Measurements from ENCODE around the gene RHBDD1. TPM values are rescaled to one million over a fixed set of nuclear protein-coding genes. Genes with fewer than 3 reads are reported as not detected.

The RHBDD1 gene
- total and polyA plus RNA-seq, 2 donors (not counting 3 experiments of a cell fraction or from before 2014, with no cell fraction given) = 6.8 to 19.4 TPM

GRCh38 chr2:226849349-226849748 is 13.5 kb downstream of the RHBDD1 start:
- Histone ChIP-seq H3K9me3 (replicated peaks; ENCODE audit: control insufficient read depth, insufficient read depth, low read length) (no peaks in the 10 kb centered on the region), H3K4me1 (ENCODE audit: control insufficient read depth, extremely low read depth, insufficient read depth, low read length) (no peaks in the 10 kb centered on the region), H3K9me1 (replicated peaks; ENCODE audit: control insufficient read depth, extremely low read depth, insufficient read depth, low read length) (no peaks in the 10 kb centered on the region), H3K27ac (ENCODE audit: insufficient read depth, low read depth, low read length) (no peak overlapping the region), H4K20me1 (replicated peaks; ENCODE audit: control insufficient read depth, extremely low read depth, insufficient read depth, low read length) (no peaks in the 10 kb centered on the region), H2AFZ (ENCODE audit: low read depth, low read length) (no peak overlapping the region), H3K79me2 (ENCODE audit: control insufficient read depth, insufficient read depth, low read length) (no peaks in the 10 kb centered on the region), H3K9ac (replicated peaks; ENCODE audit: extremely low read depth, insufficient read depth, low read length) (no peak overlapping the region), H3K36me3 (ENCODE audit: control insufficient read depth in 2 of 2, extremely low read depth in 1 of 2, insufficient read depth in 2 of 2, low read length in 2 of 2) (no peaks in the 10 kb centered on the region), H3K4me3 (replicated peaks in 1 of 3; ENCODE audit: insufficient read depth in 1 of 3, low read depth in 1 of 3, low read length in 3 of 3) (no peak overlapping the region), H3K4me2 (ENCODE audit: insufficient read depth, low read length) (no peak overlapping the region), H3K27me3 (ENCODE audit: control insufficient read depth in 2 of 2, insufficient read depth in 2 of 2, low read length in 2 of 2) (no peaks in the 10 kb centered on the region)
- TF ChIP-seq CTCF (IDR thresholded peaks at IDR 0.05; ENCODE audit: extremely low read depth in 1 of 2, insufficient read depth in 1 of 2, low read depth in 1 of 2, low read length in 2 of 2) (no peak), MAX (IDR thresholded peaks at IDR 0.05; ENCODE audit: insufficient read depth, insufficient read length) (no peak), EZH2 (IDR thresholded peaks at IDR 0.05; ENCODE audit: borderline replicate concordance, low read depth, low read length, severe bottlenecking) (no peak), POLR2AphosphoS5 (IDR thresholded peaks at IDR 0.05; ENCODE audit: insufficient read depth, low read depth, low read length) (no peak), POLR2A (IDR thresholded peaks at IDR 0.05; ENCODE audit: low read depth, low read length) (no peak), FOS (IDR thresholded peaks at IDR 0.05; ENCODE audit: borderline replicate concordance, insufficient read depth, low read length) (no peak)
- POLR2A ChIA-PET = no interaction called here
- dilution Hi-C loops (cut with MboI; ENCODE audit: extremely low pct_ligation_motif_present, low sequenced_read_pairs) = no loop called here
- DNase-seq (ENCODE audit: low read depth, low spot score) (no peak), FAIRE-seq (no peak)
- intact Hi-C loops (cut with micrococcal nuclease) = no loop called here
- no TSS peak for BruUV-seq (replicated peaks)
- CTCF ChIA-PET = interaction anchor here (0.8 kb wide), 1 partner anchor 10 kb away, joined by 3 read pairs; no protein-coding TSS in a partner anchor

GRCh38 chr2:226850024-226850423 is 14.2 kb downstream of the RHBDD1 start:
- H3K9me3 ChIP-seq (replicated peaks; ENCODE audit: control insufficient read depth, insufficient read depth, low read length) = no peaks in the 10 kb centered on the region
- ChIA-PET POLR2A (no interaction called here), CTCF (no interaction called here)
- FAIRE-seq (no peak), DNase-seq (ENCODE audit: low read depth, low spot score) (no peak)
- no peak overlapping the region for H3K4me2 ChIP-seq (ENCODE audit: insufficient read depth, low read length)
- no peaks in the 10 kb centered on the region for H3K9me1 ChIP-seq (replicated peaks; ENCODE audit: control insufficient read depth, extremely low read depth, insufficient read depth, low read length)
- no peak overlapping the region for H3K27ac ChIP-seq (ENCODE audit: insufficient read depth, low read depth, low read length)
- no peak overlapping the region for H3K4me3 ChIP-seq (replicated peaks in 1 of 3; ENCODE audit: insufficient read depth in 1 of 3, low read depth in 1 of 3, low read length in 3 of 3)
- intact Hi-C loops (cut with micrococcal nuclease) (no loop called here), dilution Hi-C loops (cut with MboI; ENCODE audit: extremely low pct_ligation_motif_present, low sequenced_read_pairs) (no loop called here)
- H2AFZ ChIP-seq (ENCODE audit: low read depth, low read length) = no peak overlapping the region
- no peaks in the 10 kb centered on the region for H3K4me1 ChIP-seq (ENCODE audit: control insufficient read depth, extremely low read depth, insufficient read depth, low read length)
- TF ChIP-seq JUN (IDR thresholded peaks at IDR 0.05; ENCODE audit: borderline replicate concordance, insufficient read depth, insufficient read length, low read depth) (no peak), GATA2 (IDR thresholded peaks at IDR 0.05; ENCODE audit: insufficient read depth, insufficient read length, low read depth, low read length) (no peak), CTCF (IDR thresholded peaks at IDR 0.05; ENCODE audit: extremely low read depth in 1 of 2, insufficient read depth in 1 of 2, low read depth in 1 of 2, low read length in 2 of 2) (no peak), FOS (IDR thresholded peaks at IDR 0.05; ENCODE audit: borderline replicate concordance, insufficient read depth, low read length) (no peak), POLR2AphosphoS5 (IDR thresholded peaks at IDR 0.05; ENCODE audit: insufficient read depth, low read depth, low read length) (no peak), POLR2A (IDR thresholded peaks at IDR 0.05; ENCODE audit: low read depth, low read length) (no peak)
- H3K27me3 ChIP-seq (ENCODE audit: control insufficient read depth in 2 of 2, insufficient read depth in 2 of 2, low read length in 2 of 2) = no peaks in the 10 kb centered on the region
- H3K36me3 ChIP-seq (ENCODE audit: control insufficient read depth in 2 of 2, extremely low read depth in 1 of 2, insufficient read depth in 2 of 2, low read length in 2 of 2) = no peaks in the 10 kb centered on the region
- no peaks in the 10 kb centered on the region for H3K79me2 ChIP-seq (ENCODE audit: control insufficient read depth, insufficient read depth, low read length)
- H4K20me1 ChIP-seq (replicated peaks; ENCODE audit: control insufficient read depth, extremely low read depth, insufficient read depth, low read length) = no peaks in the 10 kb centered on the region
- no peak overlapping the region for H3K9ac ChIP-seq (replicated peaks; ENCODE audit: extremely low read depth, insufficient read depth, low read length)
- BruUV-seq (replicated peaks) = no TSS peak
